ENCODE results near the gene DIP2C.
"Not testable (repeated sequence)": the region's sequence is repeated elsewhere in the genome, so short reads cannot be mapped to it uniquely, and the experiment has no call there.

DIP2C gene

DNA sequence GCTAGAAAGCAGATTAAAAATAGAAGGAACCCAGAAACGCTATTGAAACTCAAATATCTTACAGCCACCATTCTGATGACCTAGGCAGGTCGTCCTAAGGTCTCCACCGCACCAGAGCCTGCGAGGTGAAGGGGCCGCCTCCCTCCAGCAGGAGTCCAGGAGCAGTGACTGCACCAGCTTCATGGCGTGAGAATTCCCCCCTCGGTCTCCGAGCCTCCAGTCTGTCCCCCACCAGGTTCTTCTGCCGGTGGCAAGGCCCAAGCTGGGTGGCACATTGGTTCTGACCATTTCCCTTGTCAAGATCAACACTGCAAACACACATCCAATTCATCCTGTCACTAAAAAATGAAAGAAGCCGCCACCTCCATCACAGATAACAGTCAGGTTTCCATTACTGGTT, 98.7 kb downstream of the DIP2C start:
- DNase-seq: no peak

DNA sequence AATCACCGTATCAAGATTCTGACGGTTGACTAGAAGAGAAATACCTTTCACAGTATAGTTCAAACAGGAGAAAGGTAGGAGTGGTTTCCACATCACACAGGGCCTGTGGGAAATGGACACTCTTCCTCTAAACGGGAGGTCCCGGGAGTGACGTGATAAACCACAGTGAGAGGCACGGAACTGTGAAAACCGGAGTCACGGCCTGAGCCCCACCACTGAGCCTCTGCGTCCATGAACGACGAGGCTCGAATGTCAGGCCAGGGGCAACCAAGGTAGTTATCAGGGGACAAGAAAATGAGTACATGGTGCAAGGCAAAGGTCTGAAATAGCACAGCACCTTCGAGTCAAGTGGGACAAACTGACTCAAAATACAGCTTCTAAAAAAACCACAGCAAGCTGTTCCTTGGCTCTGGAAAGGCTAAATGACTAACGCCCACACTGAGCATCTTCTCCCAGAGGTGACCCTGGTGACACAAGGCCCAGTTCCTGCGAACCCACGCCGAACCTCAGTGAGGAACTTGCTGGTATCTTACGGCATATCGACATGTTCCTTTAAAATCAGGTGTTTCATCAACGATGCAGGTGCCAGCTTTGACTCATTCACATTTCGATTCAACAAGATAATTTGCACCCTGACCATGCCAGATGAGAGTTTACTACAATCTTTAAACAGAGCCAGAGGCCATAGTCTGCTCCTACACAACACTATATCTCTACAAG, 99.3 kb downstream of the DIP2C start:
- DNase-seq: no peak

DNA sequence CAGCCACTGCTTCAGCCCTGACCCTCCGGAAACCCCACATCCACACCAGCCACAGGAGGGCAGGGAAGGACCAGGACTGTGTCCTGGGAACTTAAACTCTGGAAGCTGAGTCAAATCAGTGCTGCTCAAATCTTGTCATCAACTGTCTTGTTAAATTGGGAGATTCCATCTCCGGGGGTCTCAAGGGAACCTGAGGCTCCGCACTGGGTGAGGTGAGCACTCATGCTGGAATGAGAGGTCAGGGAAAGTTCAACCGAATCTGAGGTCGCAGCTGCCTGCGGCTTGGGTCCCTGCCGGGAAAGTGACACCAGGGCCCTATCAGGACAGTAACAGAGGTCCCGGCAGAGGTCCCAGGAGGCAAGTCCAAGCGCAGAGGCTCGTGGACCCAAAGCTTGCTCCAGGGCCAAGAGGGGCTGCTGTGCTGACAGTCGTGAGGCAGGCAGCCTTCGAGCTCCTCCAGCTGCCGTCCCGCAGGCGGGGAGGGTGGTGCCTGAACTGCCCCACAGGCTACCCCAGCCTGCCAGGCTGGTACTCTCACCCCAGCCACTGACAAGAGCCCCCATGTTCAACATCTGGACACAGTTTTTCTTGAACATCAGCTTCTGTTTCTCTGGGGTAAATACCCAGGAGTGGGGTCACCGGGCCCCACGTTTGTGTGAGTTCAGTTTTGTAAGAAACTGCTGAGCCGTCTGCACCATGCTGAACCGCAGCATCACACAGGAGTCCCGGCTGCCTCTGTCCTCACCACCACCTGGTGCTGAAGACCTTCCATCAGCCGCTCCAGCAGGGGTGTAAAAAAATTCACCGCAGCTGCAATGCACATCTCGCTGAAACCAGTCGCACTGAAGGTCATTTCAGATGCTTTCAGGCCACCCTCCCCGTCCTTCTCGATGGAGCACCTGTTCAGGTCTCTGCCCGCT, 101.0 kb downstream of the DIP2C start:
- no peak for DNase-seq

DNA sequence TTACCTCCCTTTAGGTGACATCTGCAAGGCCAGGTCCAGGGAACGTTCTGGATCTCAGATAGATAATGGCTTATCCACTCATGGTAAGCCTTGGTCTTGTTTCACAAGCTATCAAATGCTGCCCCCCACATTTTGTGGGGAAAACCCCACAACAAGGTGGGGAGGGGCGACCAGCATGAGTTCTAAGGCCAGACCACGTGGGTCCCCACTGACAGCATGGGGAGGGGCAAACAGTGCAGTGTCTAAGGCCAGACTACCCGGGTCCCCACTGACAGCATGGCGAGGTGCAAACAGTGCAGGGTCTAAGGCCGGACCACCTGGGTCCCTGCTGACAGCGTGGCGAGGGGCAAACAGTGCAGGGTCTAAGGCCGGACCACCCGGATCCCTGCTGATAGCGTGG, 102.8 kb downstream of the DIP2C start:
- no peak for DNase-seq

DNA sequence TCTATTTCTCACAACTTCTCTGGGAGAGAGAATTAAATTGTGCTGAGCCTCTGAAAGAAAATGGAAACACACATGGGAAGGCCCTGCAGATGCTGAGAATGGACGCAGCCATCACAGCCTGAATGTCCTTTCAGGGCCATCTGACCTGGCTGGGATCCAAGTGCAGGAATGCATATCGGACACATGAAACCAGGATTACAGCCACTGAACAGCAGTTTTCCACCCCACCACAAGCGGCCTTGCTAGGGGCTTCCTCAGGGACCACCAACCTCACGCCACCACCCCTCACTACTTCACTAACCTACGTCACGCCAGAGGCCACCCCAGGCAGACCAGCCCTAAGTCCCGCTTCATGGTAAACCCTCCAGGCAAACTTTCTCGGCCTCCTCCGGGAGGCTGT, 103.3 kb downstream of the DIP2C start:
- no peak for DNase-seq

DNA sequence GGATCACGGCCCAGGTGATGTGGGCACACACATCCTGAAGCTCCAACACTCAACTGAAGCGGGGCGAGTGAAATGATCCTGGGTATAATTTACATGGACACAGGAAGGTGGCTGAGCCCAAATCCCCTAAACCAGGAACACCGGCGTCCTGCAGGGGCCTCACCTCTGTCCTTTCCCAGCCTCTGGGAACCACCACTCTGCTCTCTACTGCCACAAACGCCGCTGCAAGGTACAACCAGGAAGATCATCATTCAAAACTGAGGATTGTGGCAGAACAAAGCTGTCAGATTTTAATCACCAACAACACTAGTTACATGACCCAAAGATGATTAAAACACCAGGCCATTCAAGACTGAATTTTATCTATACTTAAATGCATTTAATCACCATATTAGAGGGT, 104.0 kb downstream of the DIP2C start:
- DNase-seq: no peak

DNA sequence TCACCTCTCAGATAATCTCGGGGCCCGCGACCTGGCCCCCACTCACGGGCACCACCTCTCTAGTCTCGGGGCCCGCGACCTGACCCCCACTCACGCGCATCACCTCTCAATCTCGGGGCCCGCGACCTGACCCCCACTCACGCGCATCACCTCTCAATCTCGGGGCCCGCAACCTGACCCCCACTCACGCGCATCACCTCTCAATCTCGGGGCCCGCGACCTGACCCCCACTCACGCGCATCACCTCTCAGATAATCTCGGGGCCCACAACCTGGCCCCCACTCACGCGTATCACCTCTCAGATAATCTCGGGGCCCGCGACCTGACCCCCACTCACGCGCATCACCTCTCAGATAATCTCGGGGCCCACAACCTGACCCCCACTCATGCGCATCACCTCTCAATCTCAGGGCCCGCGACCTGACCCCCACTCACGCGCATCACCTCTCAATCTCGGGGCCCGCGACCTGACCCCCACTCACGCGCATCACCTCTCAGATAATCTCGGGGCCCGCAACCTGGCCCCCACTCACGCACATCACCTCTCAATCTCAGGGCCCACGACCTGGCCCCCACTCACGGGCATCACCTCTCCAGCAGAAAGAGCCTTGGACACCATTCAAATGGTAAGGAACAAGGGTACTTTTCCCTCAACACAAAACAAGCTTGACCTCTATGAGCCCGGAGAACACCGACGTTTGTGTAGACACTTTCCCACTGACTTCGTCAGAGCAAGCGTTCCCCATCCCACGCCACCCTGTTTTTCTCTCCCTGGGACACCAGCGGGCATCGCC, 104.8 kb downstream of the DIP2C start:
- DNase-seq: not testable (repeated sequence)

DNA sequence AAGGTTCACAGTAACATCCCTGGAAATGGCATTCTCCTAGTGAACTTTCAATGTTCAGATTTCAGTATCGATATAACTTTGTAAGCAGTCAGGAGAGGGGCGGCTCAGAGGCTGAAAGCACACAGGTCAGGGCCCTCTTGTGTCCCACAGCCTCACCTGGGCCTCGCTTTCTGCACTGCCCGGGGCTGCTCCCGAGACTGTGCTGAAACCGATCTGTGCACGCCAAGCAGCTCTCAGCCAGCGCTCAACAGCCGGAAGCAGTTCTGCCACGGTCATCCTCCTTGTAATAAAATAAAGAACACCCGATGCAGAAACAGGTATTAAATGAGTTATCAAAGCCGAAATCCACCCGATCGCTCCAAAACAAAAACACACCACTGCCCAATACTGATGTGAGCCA, 106.0 kb downstream of the DIP2C start:
- no peak for DNase-seq

DNA sequence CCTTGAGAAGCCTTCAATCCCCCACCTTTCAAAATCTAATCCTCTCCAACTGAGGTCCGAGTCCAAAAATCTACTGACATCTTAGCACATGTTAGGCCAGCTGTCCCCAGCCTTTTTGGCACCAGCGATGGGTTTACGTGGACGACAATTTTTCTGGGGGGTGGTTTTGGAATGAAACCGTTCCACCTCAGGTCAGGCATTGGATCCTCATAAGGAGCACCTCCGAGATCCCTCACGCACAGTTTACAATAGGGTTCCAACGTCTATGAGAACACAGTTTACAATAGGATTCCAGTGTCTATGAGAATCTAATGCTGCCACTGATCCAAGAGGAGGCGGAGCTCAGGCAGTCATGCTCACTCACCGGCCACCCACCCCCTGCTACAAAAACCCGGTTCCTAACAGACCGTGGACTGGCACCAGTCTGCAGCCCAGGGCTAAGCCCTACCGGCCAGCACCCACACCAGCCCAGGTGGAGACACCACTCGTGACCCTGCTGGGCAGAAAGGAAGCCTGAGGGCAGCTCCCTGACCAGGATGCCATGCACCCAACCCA, 107.6 kb downstream of the DIP2C start:
- DNase-seq: no peak

DNA sequence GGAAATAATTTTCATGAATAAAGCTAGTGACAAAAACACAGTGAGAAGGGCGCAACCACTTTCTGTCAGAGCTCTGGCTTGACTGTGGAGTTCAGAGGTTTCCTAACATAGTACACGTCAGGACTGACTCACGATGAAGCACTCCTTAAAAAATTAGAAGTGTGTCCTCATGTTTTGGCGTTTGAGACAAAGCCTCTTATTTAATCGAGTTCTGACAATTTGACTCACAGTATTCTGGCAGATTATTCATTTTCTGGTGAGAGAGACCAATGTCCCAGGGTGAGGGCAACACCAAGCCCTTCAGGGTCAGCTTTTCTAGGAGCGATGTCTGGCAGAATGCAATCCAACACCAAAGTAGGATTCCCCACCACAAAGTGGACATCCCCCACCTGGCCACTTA, 108.7 kb downstream of the DIP2C start:
- DNase-seq: no peak

DNA sequence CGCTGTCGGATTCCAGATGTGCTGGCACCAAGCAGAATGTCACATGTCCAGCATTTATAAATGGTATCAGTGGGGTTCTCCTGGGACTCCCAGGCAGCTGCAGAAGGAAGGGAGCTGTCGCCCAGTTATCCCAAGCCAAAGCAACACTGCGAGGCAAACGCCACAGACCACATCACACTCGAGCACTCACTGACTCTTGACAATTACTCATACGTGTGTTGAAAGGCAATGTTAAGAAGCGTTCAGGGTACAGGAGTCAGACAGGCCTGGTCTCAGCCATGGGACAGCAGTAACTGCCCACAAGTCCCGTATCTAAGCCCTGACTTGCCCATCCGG, 113.4 kb downstream of the DIP2C start:
- no peak for DNase-seq

DNA sequence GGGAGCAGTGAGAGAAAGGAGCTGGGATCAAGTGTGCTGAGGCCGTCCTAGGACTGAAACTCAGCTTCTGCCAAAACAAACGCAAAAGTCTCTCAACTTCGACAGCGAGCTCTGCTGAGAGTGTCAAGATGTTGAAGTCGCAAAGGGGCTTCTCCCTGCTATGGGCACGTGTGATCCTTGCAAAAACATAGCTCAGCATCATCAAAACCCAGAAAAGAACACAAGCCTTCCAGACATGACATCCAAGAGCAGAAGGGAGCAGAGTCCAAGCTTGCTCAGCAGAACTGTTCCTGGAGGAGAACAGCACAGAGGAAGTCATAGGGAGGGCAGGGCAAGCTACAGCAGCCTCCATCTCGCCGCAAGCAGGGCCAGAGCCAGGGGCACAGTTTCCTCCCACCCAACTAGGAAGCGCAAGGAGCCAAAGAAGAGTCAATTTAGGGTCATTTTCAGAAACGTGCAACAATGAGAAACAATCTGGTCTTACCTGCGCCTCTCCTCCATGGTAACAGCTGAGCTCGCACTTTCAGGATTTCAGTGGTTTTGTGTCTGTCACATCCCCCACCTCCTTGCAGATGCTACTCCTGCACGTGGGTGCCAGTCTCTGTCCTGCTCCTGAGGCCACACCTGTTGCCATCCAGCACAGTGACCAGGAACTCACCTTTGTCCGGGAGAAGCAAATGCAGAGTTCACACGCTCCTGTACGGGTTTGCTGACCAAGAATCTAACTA, 113.9 kb downstream of the DIP2C start:
- no peak for DNase-seq

DNA sequence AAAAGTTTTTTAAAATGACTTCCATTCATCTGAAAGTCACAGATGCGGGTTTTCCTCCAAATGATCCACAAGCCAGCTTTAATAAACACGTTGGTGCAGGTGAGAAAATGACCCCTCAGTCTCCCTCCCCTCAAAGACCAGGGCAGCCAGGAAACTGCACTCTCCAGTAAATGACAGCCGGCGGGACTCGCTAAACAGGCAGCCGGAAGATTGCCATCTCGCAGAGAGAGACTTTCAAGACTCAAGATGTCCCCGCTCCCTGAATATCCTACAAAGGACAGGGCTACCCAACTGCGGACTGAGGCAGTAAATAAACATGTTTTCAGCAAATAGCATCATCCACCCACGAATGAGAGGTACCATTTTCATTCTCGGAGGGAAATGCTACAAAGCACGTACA, 116.8 kb downstream of the DIP2C start:
- DNase-seq: no peak

DNA sequence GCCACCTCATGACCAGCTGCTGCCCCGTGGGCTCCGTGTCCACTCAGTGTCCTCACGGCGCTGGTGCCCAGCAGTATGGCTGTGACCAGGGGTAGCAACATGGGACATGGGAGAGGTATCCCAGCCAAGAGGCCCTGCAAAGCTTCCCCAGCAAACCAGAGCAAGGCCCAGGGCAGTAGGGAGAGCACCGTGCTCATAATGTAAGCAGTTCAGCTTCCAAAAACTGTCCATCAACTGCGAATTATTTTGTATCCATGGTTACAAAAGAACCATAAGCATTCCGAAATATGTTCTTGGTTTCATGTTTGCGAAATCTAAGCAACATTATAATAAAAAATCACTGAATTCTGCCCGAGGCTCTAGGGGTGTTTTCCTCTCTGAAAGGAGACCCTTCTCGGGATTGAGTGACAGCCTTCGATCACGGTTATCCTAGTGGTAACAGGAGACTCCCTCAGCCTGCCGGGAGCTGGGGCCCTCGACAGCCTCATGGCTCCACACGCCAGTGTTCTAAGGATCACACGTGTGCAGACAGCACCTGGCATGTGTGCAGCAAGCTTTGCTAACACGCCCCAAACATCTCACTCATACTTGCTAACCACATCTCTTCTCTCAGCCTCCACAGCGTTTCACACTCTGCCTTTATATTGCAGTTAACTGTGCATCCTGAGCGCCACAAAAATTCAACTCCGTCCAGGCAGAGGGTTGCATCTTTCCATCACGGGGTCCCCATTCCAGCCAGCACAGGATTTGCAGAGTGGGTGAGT, 117.6 kb downstream of the DIP2C start:
- no peak for DNase-seq

DNA sequence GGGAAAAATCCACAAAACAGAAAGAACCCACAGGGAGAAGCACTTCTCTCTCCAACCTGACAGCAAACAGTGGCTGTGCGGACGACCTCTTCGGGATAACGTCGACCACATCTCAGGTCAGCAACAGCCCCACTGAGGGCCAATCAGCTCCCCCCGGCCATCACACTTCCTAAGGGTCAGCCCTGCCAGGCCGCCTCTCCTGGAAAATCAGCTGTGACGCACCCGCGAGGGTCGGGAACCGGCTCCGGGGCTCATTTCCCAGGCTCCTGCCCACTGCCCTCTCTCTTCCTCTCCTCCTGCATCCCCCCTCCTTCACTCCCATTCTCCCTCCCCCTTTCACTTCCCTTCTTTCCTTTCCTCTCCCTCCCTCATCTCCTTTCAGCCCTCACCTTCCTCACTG, 118.3 kb downstream of the DIP2C start:
- no peak for DNase-seq

DNA sequence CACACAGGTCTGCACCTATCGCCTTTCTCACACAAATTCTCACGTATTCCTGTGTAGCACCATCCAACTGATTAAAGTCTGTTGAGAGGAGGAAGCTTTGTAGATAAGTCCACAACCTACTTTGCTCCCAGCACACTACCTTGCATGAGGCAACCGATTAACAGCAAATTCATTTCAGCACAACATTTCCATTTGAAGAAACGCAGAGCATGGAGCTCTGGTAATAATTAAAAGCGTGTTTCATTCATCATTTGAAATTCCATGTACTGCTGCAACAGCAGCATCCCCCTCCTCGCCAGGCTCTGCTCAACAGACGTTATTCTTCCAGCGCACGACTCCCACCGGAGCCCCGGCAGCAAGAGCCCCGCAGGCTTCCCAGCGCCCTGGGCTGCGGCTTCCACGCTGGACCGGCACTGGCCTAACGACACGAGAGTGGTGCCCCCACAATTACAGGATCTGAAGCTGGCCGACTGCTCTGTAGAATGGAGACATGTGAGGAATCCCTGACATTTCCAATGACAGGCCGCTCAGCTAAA, 118.8 kb downstream of the DIP2C start:
- no peak for DNase-seq

DNA sequence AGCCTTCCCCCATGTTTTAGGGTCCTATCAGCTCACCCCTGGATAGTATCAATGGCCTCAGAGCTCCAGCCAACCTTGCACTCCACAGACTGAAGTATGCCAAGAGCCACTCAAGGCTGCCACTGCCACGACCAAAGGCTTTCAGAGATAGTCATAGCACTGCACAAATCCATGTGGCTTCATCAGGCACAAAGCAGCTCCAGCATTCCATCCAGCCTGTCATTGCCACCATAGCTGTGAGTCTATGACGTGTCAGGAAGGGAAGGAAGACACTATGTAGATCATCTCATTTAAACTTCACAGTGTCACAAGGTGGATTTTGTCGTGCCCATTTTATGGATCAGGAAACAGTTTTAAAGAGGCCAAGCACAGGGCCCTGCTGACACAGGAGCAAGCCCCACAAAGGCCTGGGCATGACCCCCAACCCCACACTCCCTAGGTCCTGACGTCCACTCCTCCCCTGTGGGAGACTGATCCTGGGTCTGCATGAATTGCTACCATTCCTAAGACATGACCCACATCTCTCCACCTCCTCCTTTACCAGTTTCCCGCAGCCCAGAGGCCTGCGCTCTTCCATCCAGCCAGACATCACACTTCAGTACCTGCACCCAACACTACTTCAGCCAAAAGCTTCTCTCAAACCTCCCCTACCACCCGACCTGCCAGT, 119.4 kb downstream of the DIP2C start:
- no peak for DNase-seq

DNA sequence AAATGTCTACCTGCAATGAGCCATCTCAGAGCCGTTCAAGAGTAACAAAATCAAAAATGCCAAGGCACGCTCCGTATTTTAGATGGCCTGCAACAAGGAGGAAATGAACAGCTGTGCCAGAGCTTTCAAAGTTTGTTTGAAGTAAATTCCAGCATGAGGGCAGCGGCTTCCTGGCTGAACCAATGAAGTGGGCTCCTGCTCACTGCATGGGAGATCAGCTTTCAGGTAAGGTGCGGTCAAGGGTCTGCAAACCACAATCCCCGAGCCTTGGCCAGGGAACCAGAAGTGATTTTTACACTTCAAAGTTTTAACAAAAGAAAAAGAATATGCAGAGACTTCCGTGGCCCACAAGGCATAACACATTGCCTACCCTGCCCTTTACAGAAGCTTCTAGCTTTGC, 120.6 kb downstream of the DIP2C start:
- no peak for DNase-seq

DNA sequence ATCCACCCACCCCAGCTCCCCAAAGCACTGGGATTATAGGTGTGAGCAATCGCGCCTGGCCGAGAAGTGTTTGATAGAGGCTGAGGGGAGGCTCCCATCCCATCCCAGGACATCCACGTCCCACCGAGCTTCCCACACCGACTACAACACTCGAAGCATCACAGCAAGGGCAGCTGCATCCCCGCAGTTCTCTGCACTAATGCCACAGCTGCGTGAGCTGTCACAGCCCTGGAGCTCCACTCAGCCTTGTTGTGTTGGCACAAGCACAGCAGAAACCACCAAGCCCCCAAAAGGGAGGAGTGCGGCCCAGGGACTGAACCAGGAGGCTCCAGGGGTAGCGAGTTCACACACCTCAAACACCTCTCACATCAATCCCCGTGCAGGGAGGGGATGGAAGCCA, 121.6 kb downstream of the DIP2C start:
- no peak for DNase-seq

DNA sequence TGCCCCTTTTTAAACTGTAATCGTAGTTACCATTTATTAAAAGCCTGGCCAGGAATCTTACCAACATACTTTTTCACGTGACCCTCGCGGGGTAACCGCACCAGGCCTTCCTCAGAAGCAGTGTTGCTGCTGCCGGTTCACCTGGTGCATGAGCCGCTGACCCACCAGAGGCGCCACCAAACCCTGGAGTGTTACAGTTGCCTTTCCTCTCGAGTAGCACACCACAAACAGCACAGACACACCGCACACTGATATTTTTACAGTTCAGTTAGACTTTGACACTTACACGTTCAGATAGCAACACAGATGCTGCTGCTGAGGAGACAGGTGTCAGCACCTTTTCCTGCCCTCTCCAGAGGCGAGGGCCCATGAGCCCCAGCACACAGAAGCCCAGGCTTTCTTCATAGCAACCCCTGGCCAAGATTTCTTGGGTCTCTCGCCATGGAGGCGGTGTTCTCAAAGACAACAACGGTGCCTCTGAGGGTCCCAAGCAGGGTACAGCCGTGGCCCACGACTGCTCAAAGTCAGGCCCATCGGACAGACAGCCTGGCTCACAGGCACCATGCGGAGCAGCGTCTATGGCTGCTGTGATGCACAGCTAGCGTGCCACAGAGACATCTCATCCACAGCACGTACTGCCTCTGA, 123.1 kb downstream of the DIP2C start:
- no peak for DNase-seq

DNA sequence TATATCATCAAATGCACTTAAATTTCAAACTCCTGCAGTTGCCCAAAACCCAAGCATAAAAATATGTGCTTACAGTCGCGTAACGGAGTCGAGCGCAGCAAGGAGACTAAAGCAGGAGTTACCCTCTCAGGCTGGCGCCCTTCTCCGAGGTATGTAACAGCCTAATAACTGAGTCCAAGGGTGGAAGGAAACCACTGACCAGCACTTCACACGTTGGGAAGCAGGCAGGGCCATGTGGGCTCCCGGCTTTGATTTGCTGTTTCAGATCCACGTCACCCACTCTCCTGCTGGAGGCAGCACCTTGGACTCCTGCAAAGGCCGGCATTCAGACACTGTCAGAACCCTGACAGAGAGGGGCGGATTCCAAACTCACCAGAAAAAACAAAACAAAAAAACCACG, 123.8 kb downstream of the DIP2C start:
- DNase-seq: no peak
